GM21737 (cell line): Measurements from ENCODE around the gene LRRN4CL.
"Not testable (repeated sequence)": the region's sequence is repeated elsewhere in the genome, so short reads cannot be mapped to it uniquely, and the experiment has no call there.

Experiments used
- ATAC-seq: cut with Tn5 transposase; IDR thresholded peaks from one replicate; pipeline ENCODE4 v1.9.1; 2021; ENCODE audit warnings: mild to moderate bottlenecking, moderate library complexity; ENCODE audit not compliant: unreplicated experiment

The LRRN4CL gene

DNA sequence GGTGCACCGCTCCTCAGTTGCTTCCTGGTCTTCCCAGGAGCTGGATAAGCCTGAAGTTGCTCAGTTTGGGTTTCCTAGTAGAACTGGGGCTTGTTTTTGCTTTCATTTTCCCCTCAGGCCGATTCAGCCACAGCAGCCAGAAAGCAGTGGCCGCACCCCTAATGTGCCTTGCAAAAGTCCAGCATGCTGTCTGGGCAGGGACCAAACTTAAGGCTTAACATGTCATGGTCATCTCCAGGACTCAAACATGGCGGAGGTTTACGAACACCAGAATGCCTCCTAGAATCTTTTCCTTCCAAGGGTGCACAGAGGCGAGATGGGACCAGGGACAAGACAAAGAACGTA lies 20.6 kb upstream of the LRRN4CL start:
- no peak for ATAC-seq

DNA sequence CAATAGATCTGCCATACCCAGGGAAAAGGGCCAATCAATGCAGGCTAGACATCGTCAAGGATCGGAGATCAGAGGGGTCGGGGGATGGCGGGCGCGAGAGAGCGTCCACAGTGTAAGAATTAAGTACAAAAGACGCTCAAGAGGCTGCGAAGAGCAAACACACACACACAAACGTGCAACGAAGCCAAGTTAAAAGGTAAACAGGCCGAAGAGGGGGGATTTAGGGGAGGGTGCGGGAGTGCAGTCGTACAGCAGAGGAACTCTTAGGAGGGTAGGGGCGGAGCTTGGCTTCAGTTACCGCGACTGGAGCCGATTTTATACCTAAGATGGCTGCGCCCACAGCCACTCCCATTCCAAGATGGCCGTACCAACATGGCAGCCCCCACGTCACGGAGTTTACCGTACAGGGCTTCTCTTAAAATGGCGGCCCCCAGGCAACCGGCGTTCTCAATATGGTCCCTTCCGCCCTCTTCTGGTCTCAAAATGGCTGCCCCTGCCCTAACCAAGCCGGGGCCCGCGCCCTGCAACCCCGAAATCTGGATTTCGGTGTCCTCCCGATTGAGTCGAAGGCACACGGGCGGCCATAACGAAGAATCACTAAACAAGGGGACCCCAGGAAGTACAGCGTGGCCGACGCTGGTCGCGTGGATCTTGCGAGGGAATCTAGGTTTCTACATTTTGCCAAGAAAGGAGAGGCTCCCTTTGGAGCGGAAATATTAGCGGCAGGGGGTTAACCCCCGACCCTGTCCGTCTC lies 20.1 kb upstream of the LRRN4CL start:
- ATAC-seq = peak; percentile 60

DNA sequence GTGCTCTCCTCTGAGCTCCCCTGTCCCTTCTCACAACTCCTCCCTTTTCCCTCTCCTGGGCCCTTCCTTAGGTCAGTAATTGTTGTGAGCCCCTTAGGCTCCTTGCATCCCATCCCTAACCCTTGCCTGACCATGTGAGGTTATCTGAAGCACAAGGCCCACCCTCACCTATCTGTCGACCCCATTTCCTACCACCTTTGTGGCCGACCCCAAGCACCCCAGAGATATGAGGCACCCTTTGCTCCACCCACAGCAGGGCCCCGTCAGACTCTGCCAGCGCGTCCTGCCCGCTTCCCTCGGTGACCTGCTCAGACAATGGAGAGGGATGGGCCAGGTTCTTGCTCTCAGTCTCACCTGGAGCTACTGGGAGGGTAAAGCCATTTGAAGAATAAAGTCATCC lies 19.5 kb upstream of the LRRN4CL start:
- ATAC-seq = no peak

DNA sequence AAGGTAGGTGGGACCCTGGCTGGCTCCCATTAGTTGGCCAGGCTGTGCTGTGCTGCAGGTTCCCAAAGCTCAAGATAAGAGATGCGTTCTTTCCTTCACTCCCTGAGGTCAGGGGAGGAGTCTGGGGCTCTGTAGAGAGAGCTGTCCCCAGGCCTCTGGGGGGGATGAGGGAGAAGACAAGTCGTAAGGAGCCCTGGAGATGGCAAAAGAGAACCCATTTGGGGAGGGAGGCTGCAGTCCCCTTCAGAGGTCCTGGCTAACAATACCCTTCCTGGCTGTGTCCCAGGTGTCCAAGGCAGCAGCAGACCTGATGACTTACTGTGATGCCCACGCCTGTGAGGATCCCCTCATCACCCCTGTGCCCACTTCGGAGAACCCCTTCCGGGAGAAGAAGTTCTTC lies 19.1 kb upstream of the LRRN4CL start:
- ATAC-seq = no peak

DNA sequence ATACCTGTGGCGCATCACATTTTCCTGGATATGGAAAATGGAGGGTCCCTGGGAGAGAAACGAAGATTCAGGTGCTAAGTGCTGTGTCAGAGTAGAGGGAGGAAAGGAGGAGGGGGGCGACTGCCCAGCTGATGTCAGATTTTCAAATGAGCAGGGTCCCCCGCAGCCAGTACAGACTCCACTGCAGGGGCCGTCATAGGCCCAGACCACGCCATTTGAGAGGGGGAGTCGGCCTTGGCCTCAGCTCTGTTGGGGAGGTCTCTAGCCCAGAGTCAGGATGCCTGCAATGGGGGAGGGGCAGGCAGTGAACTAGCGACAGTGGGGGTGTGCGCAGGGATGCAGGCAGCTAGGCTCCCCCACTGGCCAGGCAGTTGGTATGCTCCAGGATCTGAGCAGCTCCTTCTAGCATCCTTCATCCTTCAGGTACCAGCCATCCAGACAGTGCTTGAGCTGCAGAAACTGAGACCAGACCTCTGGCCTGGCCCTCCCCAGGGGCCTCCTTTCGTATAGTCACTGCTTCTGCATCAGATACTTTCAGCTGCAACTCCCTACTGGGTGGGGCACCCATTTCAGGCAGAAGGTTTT lies 18.0 kb upstream of the LRRN4CL start, which contains the start of the genes BSCL2 and GNG3:
TSS of gene BSCL2 (minus strand) at position 148 of the 585 bp plus-strand sequence. CDS start 229 bp downstream, outside the sequence.
TSS of gene GNG3 (plus strand) at position 400 of the 585 bp plus-strand sequence. CDS start 620 bp downstream, outside the sequence.
- ATAC-seq = no peak

DNA sequence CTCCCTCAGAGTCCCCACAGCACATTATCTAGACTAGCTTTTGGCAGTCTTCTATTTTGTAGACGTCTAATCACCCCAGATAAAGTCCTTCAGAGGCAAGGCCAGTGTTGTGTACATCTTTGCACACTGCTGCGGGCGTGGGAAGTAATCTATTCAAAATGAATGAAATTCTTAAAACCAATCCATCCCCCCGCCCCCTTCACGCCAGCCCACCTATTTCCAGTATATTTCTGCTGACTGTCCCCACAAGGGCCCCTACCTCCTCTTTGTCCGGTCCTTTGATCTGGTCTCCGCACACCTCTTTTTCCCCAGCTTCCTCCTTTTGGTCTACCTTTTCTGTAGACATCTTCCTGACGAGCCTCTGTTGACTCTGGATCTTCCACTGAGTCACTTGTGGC lies 17.5 kb upstream of the LRRN4CL start:
- no peak for ATAC-seq

DNA sequence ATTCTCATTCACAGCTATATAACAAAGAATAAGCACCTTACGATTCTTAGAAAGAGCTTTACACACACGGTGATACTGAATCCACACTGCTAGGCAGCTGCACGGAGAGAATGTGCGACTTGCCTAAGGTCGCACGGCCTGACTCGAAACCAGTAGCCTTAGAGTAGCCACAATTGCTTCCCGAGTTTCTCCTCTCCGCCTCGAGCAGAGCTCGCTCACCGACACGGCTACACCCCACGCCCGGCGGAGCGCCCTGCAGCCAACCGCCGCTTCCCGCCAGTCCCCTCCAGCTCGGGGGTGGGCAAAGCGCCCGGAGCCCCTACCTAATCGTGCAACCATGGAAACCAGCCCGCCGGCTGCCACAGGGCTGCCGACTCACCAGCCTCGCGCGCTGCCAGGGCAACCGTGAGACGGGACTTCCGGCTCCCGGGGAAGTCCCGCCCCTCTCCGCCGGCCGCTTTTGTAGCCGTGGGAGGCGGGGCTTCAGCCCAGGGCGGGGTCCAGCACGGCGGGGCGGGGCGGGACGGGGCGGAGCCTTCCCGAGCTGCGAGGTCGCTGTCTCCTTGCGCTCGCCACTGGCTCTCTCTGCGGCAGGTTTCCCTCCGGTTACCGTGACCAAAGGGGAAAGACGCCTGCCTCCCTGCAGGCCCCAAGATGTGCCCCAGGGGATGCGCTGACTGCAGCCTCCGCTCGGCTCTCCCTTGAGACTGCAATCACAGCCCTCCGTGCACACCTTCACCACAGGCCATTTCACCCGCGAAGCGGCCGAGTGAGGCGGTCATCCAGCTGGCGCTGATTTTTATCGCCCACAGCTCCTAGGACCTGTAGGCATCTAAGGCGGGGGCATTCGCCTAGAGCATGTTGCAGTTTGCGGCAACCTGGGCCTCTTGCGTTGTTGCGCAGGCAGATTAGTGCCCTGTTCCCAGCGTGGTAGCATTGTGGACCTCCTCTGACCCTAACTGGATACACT lies 16.8 kb upstream of the LRRN4CL start:
- ATAC-seq = peak; percentile 55

DNA sequence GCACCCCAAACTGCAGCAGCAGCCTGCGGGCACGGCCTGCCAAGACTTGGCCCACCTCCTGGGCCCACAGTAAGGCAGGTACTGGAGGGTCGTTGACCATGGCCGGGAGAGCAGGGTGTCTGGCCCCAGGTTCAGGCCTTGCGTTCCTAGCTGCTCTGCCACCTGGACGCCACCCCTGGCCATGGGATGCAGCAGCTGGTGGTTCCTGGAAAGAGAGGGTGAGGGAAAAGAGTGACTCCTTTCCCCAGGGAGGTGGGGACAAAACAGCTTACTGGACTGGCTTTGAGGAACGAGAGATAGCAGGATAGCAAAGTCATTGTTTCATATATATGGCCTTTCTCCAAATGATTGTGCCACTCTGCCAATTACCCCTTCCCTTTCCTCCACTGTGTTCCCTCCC lies 16.1 kb upstream of the LRRN4CL start:
- no peak for ATAC-seq

DNA sequence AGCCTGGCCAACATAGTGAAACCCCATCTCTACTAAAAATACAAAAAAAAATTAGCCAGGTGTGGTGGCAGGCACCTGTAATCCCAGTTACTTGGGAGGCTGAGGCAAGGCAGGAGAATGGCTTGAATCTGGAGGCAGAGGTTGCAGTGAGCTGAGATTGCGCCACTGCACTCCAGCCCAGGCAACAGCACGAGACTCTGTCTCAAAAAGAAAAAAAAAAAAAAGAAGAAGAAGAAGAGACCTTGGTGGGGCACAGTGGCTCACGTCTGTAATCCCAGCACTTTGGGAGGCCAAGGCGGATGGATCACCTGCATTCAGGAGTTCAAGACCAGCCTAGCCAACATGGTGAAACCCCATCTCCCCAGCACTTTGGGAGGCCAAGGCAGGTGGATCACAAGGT lies 14.6 kb upstream of the LRRN4CL start:
- not testable (repeated sequence) for ATAC-seq

DNA sequence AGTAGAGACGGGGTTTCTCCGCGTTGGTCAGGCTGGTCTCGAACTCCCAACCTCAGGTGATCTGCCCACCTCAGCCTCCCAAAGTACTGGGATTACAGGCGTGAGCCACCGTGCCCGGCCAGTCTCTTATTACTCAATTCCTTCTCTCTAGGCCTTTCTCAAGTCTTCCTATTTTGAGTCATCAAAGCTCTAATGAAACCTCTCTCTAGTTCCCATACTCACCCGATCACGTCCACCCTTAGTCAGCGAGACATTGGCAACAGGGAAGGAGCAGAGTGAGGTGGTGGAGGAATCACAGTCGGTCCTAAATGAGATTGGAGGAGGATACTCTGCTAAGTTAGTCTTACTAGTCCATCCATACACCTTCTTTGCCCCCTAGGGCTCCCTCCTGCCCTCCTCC lies 12.9 kb upstream of the LRRN4CL start:
- no peak for ATAC-seq

DNA sequence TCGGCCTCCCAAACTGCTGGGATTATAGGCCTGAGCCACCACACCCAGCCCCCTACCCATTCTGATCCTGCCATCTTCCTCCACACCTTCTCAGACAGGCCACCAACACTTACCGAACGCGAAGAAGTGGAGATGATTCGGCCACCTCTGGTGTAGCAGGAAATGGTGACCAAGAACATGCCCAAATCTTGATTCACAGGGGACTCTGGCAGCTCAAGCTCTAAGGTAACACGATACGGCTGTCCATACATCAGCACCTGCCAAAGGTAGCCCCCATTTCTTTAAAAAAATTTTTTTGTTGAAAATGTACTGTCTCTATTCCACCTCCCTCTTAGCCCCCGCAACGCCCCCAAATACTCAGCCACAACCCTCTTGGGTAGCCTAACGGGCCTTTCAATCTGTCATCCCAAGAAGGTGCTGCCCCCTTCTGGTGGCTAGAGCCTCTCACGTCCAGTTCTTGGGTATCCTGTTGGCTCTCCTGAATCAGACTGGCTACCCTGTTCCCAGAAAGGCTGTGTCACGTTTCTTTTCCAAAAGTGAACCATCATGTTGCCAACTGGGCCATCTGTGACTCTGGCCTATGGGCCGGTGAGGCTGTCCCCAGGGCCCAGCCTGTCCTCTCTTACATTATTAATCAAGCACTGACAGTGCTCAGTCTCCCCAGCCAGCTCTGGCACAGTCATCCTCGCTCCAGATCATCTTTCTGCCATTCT lies 5.3 kb upstream of the LRRN4CL start:
- ATAC-seq = no peak

DNA sequence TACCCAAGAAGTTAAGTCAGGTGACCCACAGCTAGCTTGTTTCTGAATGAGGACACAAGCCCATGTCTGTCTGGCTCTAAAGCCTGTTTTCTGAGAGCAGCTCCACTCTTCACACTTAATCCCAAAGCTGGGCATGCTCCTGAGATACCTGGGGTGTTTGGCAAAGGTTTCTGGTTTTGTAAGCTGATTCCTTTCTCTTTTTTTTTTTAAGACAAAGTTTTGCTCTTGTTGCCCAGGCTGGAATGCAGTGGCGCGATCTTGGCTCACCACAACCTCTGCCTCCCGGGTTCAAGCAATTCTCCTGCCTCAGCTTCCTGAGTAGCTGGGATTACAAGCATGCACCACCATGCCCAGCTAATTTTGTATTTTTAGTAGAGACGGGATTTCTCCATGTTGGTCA lies 4.3 kb upstream of the LRRN4CL start:
- not testable (repeated sequence) for ATAC-seq

DNA sequence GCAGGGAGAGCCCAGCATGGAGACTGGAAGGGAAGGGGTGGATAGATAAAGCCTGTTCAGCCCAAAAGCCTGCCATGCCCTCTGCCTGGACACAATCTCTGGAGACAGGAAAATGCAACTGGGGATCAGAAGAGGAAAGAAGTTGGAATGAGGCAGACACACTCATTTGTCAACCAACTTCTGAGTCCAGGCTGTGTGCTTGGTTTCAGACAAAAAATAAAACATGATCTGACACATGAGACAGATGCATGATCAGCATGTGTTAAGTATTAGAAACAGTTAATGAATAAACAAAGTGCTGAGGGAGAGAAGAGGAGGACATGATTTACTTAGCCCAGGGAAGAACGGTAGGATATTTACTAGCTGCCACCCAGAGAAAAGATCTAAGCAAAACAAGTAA lies 839 bp downstream of the LRRN4CL start:
- no peak for ATAC-seq

DNA sequence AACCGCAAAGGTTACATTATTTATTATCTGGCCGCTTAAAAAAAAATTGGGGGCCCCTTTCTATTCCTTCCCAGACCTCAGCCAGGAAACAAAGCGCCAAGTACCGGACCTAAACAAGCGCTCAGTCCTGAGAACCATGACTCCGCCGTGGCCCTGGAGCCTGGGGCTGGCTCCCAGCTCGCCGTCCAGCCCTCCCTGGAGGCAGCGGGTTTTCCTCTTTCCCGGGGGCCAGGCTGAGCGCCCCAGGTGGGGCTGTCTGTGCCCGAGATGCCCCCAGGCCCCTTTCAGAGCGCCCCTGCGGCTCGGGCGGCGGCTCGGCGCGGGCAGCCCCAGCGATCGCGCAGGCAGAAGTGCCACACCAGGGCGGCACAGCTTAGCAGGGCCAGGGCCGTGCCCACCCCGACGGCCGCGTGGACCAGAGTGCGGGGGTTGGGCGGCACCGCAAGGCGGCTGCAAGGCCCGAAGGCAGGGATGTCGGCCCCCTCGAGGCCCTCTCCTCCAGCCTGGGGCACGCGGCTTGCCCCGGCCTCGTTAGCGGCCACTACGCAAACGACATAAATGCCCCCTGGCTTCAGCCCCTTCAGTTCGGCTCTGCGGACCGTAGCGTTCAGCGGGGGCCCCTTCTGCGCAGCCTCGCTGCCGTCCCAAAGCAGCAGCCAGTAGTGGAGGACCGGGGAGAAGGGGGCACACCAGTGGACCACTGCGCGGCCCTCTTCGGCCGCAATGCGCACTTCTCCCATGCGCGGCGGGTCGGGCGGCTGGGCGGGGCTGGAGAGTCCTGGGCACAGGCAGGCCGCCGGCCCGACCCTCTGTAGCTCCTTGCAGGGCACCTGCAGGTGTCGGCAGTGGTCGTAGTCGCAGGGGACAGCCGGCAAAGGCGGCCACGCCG lies 1.6 kb downstream of the LRRN4CL start:
- no peak for ATAC-seq

DNA sequence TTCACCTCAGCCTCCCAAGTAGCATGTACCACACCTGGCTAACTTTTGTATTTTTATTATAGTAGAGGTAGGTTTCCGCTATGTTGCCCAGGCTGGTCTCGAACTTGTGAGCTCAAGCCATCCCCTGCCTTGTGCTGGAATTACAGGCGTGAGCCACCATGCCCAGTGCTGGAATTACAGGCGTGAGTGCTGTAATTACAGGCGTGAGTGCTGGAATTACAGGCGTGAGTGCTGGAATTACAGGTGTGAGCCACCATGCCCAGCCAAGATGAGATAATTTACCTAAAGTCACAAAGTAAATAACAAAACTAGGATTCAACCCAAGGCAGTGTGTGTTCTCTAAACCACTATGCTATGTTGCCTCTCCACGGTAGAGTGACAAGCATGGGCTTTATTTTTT lies 6.8 kb downstream of the LRRN4CL start:
- no peak for ATAC-seq

DNA sequence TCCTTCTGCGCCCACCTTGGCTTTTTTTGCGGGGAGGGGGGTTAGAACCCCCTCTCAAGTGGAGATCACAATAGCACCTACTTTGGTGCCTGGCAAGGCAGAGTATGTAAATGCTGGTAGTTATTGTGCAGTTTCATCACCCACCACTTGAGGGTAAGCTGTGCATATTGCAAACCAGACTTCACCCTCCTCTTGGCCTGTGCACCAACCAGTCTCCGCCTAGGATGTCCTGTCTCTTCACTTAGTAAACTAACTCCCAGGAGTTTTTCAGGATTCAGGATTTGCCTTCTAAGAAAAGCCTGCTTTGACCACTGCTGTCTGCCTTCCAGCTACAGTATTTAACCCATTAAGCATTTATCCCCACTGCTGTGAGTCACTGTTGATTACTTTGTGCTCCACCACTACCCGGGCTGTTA lies 8.5 kb downstream of the LRRN4CL start:
- no peak for ATAC-seq

DNA sequence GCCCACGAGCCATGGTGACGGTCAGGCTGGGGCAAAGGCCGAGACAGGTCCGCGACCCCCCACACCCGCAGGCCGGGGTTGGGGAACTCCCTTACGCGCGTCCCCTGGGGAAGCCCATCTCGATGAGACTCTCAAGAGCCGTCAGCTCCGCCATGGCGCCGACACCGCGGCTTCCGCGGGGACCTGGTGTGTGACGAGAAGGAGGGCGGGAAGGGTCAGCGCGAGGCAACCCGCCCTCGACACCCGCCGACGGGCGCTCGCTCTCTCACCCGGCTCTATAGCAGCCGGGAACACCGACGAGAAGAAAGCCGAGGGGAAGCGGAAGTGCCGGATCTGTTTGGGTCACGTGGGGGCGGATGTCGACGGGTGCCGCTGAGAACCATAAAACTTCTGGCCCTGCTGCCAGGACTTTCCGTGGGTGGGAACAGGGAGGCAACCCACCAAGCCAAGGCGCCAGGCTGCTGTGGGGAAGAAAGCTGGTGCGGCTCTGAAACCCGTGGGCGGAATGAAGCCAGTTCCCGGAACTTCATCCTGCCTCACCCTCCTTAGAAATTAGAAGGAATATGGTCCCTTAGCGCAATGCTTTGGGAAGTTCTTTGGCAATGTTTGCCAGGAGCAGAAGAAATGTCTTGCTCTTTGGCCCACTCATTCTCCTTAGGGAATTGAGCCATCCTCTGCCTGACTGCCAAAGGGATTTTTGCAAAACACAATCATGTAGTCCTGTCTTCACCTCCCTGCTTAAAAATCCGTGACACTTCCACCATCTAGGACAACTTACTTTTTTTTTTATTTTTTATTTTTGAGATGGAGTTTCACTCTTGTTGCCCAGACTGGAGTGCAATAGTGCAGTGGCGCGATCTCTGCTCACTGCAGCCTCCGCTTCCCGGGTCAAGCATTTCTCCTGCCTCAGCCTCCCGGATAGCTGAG lies 10.3 kb downstream of the LRRN4CL start, which contains the start of gene UBXN1:
TSS of gene UBXN1 (minus strand) at position 304 of the 927 bp plus-strand sequence. CDS start at position 154, 150 bp downstream.
- ATAC-seq = peak; percentile 63

DNA sequence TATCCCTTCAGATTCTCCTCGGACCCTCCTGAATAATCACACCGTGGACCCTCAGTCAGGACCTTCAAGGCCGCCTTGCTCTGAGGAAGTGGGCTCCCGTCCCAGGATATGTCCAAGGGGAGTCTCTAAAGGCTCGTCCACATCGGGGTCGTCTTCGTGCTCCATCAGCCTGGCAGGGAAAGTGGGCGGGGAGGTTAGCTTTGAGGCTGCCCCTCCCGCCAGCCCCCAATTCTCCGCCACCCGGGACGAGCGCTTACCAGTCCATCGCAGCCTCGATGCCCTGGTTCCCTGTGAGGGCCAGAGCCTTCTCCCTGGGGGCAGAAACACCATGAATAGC lies 10.9 kb downstream of the LRRN4CL start:
- peak; percentile 14 for ATAC-seq

DNA sequence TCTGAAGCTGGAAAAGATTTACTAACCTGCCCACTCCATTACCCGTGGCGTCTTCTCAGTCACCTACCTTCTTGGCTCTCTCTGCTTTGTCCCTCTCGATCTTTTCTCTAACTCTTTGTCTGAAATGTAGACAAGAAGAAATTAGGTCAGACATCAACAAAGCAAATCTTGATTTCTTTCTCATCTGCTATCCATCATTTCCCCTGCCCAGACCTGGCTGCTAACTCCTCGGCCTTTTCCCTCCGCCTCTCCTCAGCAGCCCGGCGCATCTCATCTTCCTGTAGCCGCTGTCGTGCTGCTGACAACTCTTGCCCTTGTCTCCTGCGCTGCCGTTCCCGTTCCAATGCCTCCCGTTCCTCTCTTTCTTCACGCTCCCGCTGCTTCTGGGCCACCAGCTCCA lies 11.6 kb downstream of the LRRN4CL start:
- no peak for ATAC-seq
